ENCODE results near the gene HGD.

GRCh38 chr3:120683213-120683612, 1.2 kb upstream of the HGD start:
- TF ChIP-seq CTCF (IDR thresholded peaks at IDR 0.05) (no peak), EP300 (IDR thresholded peaks at IDR 0.05) (no peak)
